ENCODE data around the gene RGS10.

The RGS10 gene

GRCh38 chr10:119474606-119475005, 67.9 kb downstream of the RGS10 start:
- H3K4me1 ChIP-seq (ENCODE audit: insufficient read depth, low read length), result peaks cover 29% of the 10 kb centered on the region
- no peak overlapping the region for H3K27ac ChIP-seq (ENCODE audit: low read length)
- H4K20me1 ChIP-seq (ENCODE audit: insufficient read depth, low read length), result no peaks in the 10 kb centered on the region
- peaks cover 3% of the 10 kb centered on the region for H3K9me3 ChIP-seq (ENCODE audit: insufficient read depth, low read length, severe bottlenecking)
- no peaks in the 10 kb centered on the region for H3K79me2 ChIP-seq (ENCODE audit: insufficient read depth, low read length)
- H3K4me2 ChIP-seq (ENCODE audit: insufficient read depth, low read length), result no peak overlapping the region
- H2AFZ ChIP-seq (ENCODE audit: low read depth, low read length), result no peak overlapping the region
- ATAC-seq (ENCODE audit: insufficient read depth, low read depth), result no peak
- no peaks in the 10 kb centered on the region for H3K27me3 ChIP-seq (ENCODE audit: insufficient read depth, low read length, poor library complexity)
- no peak for DNase-seq
- no peak overlapping the region for H3K4me3 ChIP-seq (ENCODE audit: low read depth in 1 of 2, low read length in 2 of 2)
- TF ChIP-seq EZH2 (IDR thresholded peaks at IDR 0.05; ENCODE audit: borderline replicate concordance, low read depth, low read length, severe bottlenecking), result no peak
- no peak for TF ChIP-seq CTCF (IDR thresholded peaks at IDR 0.05; ENCODE audit: borderline replicate concordance, extremely low read depth, low read length, poor library complexity, severe bottlenecking)
- H3K36me3 ChIP-seq (ENCODE audit: insufficient read depth, low read length), result no peaks in the 10 kb centered on the region
- no peak overlapping the region for H3K9ac ChIP-seq (ENCODE audit: low read depth, low read length)

- TF ChIP-seq CTCF (IDR thresholded peaks at IDR 0.05; ENCODE audit: borderline replicate concordance, extremely low read depth, low read length, poor library complexity, severe bottlenecking), result no peak
- no peak for TF ChIP-seq EZH2 (IDR thresholded peaks at IDR 0.05; ENCODE audit: borderline replicate concordance, low read depth, low read length, severe bottlenecking)
- no peaks in the 10 kb centered on the region for H4K20me1 ChIP-seq (ENCODE audit: insufficient read depth, low read length)
- H3K4me3 ChIP-seq (ENCODE audit: low read depth in 1 of 2, low read length in 2 of 2), result no peak overlapping the region
- no peak overlapping the region for H2AFZ ChIP-seq (ENCODE audit: low read depth, low read length)
- H3K27me3 ChIP-seq (ENCODE audit: insufficient read depth, low read length, poor library complexity), result no peaks in the 10 kb centered on the region
- no peak for DNase-seq
- peaks cover 21% of the 10 kb centered on the region for H3K4me1 ChIP-seq (ENCODE audit: insufficient read depth, low read length)
- peaks cover 3% of the 10 kb centered on the region for H3K9me3 ChIP-seq (ENCODE audit: insufficient read depth, low read length, severe bottlenecking)
- no peak overlapping the region for H3K9ac ChIP-seq (ENCODE audit: low read depth, low read length)
- no peak for ATAC-seq (ENCODE audit: insufficient read depth, low read depth)
- H3K4me2 ChIP-seq (ENCODE audit: insufficient read depth, low read length), result no peak overlapping the region
- H3K27ac ChIP-seq (ENCODE audit: low read length), result no peak overlapping the region
- no peaks in the 10 kb centered on the region for H3K79me2 ChIP-seq (ENCODE audit: insufficient read depth, low read length)
- no peaks in the 10 kb centered on the region for H3K36me3 ChIP-seq (ENCODE audit: insufficient read depth, low read length)
Measured at GRCh38 chr10:119473771-119474170, 68.7 kb downstream of the RGS10 start.

- ATAC-seq (ENCODE audit: insufficient read depth, low read depth), result no peak
- Histone ChIP-seq H3K36me3 (ENCODE audit: insufficient read depth, low read length) (no peaks in the 10 kb centered on the region), H3K79me2 (ENCODE audit: insufficient read depth, low read length) (no peaks in the 10 kb centered on the region), H3K9ac (ENCODE audit: low read depth, low read length) (no peak overlapping the region), H3K27me3 (ENCODE audit: insufficient read depth, low read length, poor library complexity) (no peaks in the 10 kb centered on the region), H3K4me3 (ENCODE audit: low read depth in 1 of 2, low read length in 2 of 2) (no peak overlapping the region), H2AFZ (ENCODE audit: low read depth, low read length) (no peak overlapping the region), H3K9me3 (ENCODE audit: insufficient read depth, low read length, severe bottlenecking) (peaks cover 3% of the 10 kb centered on the region), H3K27ac (ENCODE audit: low read length) (no peak overlapping the region), H3K4me1 (ENCODE audit: insufficient read depth, low read length) (no peaks in the 10 kb centered on the region), H3K4me2 (ENCODE audit: insufficient read depth, low read length) (no peak overlapping the region), H4K20me1 (ENCODE audit: insufficient read depth, low read length) (no peaks in the 10 kb centered on the region)
- DNase-seq, result no peak
- no peak for TF ChIP-seq EZH2 (IDR thresholded peaks at IDR 0.05; ENCODE audit: borderline replicate concordance, low read depth, low read length, severe bottlenecking)
- no peak for TF ChIP-seq CTCF (IDR thresholded peaks at IDR 0.05; ENCODE audit: borderline replicate concordance, extremely low read depth, low read length, poor library complexity, severe bottlenecking)
Measured at GRCh38 chr10:119470920-119471702, 71.4 kb downstream of the RGS10 start.

All from DND-41 (cell line).